ENCODE data around the gene RNF207.

- TF ChIP-seq POLR2A (IDR thresholded peaks at IDR 0.05), result no peak
- no peak for TF ChIP-seq CTCF (IDR thresholded peaks at IDR 0.05)
These were observed 35.1 kb upstream of the RNF207 start for GRCh38 chr1:6170742-6171201.
